SU-DHL-6 (cell line): ENCODE data around the gene TRNAU1AP.
"Not testable (repeated sequence)": the region's sequence is repeated elsewhere in the genome, so short reads cannot be mapped to it uniquely, and the experiment has no call there.

Experiments
- H2AFZ ChIP-seq: fragments of 200-600 bp; sonication (generic); 2 replicates; pipeline ENCODE4 v1.6.1; 2014; ENCODE audit warnings: low read depth, mild to moderate bottlenecking, moderate library complexity, mixed read lengths, antibody characterized with exemption, low read length; ENCODE audit not compliant: severe bottlenecking
- H3F3A ChIP-seq: fragments of 200-600 bp; shearing (Covaris generic); 2 replicates; pipeline ENCODE4 v1.6.0; 2016; ENCODE audit warnings: antibody characterized with exemption, mild to moderate bottlenecking; ENCODE audit not compliant: insufficient read depth
- H3K27ac ChIP-seq: fragments of 200-600 bp; sonication (generic); 2 replicates; pipeline ENCODE4 v1.5.1; 2016; ENCODE audit warnings: low read depth, mild to moderate bottlenecking, low read length, moderate library complexity, mixed read lengths
- H3K27me3 ChIP-seq: fragments of 200-600 bp; sonication (generic), shearing (Covaris generic); 2 replicates; pipeline ENCODE4 v1.6.0; 2014; ENCODE audit warnings: mild to moderate bottlenecking, low read length
- H3K36me3 ChIP-seq: fragments of 200-600 bp; sonication (generic); 2 replicates; pipeline ENCODE4 v1.6.1; 2014; ENCODE audit warnings: mild to moderate bottlenecking, low read length, mixed read lengths
- H3K4me2 ChIP-seq: fragments of 300-600, 200-600 bp; shearing (Covaris generic), sonication (generic); 2 replicates; pipeline ENCODE4 v1.6.0; 2014; ENCODE audit warnings: low read length, low read depth, mild to moderate bottlenecking; ENCODE audit not compliant: poor library complexity, severe bottlenecking
- H3K4me3 ChIP-seq: fragments of 200-600 bp; sonication (generic); 2 replicates; pipeline ENCODE4 v1.5.1; 2014; ENCODE audit warnings: antibody characterized with exemption, low read length, mild to moderate bottlenecking, mixed read lengths; ENCODE audit not compliant: insufficient read depth, poor library complexity, severe bottlenecking
- H3K79me2 ChIP-seq: fragments of 200-600 bp; sonication (generic); 2 replicates; pipeline ENCODE4 v1.6.1; 2014; ENCODE audit warnings: mild to moderate bottlenecking, low read length, moderate library complexity; ENCODE audit not compliant: insufficient read depth
- H3K9ac ChIP-seq: fragments of 200-600 bp; sonication (generic); 2 replicates; pipeline ENCODE4 v1.7.0; 2014; ENCODE audit warnings: mild to moderate bottlenecking, low read length
- H3K9me2 ChIP-seq: fragments of 200-600 bp; sonication (generic); replicated peaks from 2 replicates; pipeline ENCODE4 v1.6.1; 2014; ENCODE audit warnings: low read length; ENCODE audit not compliant: insufficient read depth
- H3K9me3 ChIP-seq: fragments of 200-600 bp; sonication (generic); 2 replicates; pipeline ENCODE4 v1.6.1; 2014; ENCODE audit warnings: low read length, mixed read lengths; ENCODE audit not compliant: insufficient read depth
- H4K20me1 ChIP-seq: fragments of 200-600 bp; sonication (generic); 2 replicates; pipeline ENCODE4 v1.6.1; 2014; ENCODE audit warnings: low read depth, mild to moderate bottlenecking, antibody characterized with exemption, low read length, moderate library complexity, mixed read lengths
- EZH2phosphoT487 ChIP-seq: fragments of 200-600 bp; sonication (generic), shearing (Covaris generic); conservative IDR thresholded peaks from 2 replicates; pipeline ENCODE4 v1.6.1; 2018; ENCODE audit warnings: mild to moderate bottlenecking, antibody characterized with exemption, low read length, moderate library complexity, mixed read lengths
- TF ChIP-seq, protein P1 (sequence below): fragments of 200-600 bp; sonication (generic); IDR thresholded peaks from one replicate; pipeline ENCODE4 v1.5.1; 2017; ENCODE audit warnings: antibody characterized with exemption, mild to moderate bottlenecking, low read length, moderate library complexity; ENCODE audit not compliant: insufficient read depth, poor library complexity, severe bottlenecking

The TRNAU1AP gene

DNA sequence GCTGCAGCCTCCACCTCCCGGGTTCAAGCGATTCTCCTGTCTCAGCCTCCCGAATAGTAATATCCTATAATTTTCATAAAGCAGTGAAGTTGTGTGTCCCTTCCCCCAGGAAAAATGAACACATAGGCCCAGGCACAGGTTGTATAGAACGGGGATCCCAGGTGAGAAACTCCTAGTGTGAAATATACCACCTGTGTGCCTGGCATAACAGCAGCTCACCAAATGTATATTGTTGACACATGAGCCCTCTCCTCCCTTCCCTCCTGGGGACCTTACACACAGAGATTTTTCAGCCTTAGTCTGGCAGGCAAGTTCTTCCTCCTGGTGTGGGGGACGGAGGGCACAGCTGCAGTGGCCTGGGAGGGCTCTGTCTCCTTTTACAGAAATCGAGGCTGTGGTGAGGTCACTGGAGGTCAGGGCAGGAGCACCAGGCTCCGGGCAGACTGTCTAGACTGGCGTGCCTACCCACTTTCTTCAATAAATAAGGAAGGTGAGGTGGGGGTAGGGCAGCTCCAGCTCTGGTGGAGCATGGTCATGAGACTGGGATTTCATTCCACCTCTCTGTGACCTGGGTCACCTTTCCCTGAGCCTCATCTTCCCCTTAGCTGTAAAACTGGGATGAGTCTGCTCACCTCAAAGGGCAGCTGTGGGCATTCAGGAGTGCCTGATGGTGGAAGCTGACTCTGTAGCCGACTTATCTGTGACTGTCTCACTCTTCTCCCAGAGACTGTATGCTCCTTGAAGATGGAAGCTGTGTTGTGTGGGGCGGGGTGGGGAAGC is 32.7 kb upstream of the TRNAU1AP start:
- H3K9ac ChIP-seq, result peak overlapping the region; percentile 81
- peak overlapping the region; percentile 78 for H3K4me2 ChIP-seq
- peaks cover 31% of the 10 kb centered on the region for H3F3A ChIP-seq
- H3K27me3 ChIP-seq, result no peaks in the 10 kb centered on the region
- H3K9me3 ChIP-seq, result no peaks in the 10 kb centered on the region
- peaks cover 63% of the 10 kb centered on the region for H3K79me2 ChIP-seq
- H4K20me1 ChIP-seq, result no peaks in the 10 kb centered on the region
- no peaks in the 10 kb centered on the region for H3K36me3 ChIP-seq
- H3K4me3 ChIP-seq, result peak overlapping the region; percentile 27
- TF ChIP-seq EZH2phosphoT487, result no peak
- TF ChIP-seq, protein P1, sequence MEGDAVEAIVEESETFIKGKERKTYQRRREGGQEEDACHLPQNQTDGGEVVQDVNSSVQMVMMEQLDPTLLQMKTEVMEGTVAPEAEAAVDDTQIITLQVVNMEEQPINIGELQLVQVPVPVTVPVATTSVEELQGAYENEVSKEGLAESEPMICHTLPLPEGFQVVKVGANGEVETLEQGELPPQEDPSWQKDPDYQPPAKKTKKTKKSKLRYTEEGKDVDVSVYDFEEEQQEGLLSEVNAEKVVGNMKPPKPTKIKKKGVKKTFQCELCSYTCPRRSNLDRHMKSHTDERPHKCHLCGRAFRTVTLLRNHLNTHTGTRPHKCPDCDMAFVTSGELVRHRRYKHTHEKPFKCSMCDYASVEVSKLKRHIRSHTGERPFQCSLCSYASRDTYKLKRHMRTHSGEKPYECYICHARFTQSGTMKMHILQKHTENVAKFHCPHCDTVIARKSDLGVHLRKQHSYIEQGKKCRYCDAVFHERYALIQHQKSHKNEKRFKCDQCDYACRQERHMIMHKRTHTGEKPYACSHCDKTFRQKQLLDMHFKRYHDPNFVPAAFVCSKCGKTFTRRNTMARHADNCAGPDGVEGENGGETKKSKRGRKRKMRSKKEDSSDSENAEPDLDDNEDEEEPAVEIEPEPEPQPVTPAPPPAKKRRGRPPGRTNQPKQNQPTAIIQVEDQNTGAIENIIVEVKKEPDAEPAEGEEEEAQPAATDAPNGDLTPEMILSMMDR, result no peak
- peak overlapping the region; percentile 12 for H3K27ac ChIP-seq
- no peak overlapping the region for H2AFZ ChIP-seq
- no peaks in the 10 kb centered on the region for H3K9me2 ChIP-seq

DNA sequence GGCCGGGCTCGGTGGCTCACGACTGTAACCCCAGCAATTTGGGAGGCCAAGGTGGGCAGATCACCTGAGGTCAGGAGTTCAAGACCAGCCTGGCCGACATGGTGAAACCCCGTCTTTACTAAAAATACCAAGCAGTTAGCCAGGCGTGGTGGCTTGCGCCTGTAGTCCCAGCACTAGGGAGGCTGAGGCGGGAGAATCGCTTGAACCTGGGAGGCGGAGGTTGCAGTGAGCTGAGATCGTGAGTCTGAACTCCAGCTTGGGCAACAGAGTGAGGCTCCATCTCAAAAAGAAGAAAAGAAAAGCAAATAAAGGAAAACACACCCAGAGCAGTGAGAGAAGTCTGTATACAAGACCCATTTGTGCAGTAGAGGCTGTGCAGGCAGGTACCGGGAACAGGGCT is 32.1 kb upstream of the TRNAU1AP start:
- H3K9me3 ChIP-seq, H3K4me2 ChIP-seq, H3K4me3 ChIP-seq, H3K27me3 ChIP-seq, H4K20me1 ChIP-seq, H3K9me2 ChIP-seq, H2AFZ ChIP-seq, H3K36me3 ChIP-seq: not testable (repeated sequence)
- Histone ChIP-seq H3K27ac (peak overlapping the region; percentile 12; the same call in 1 of the 2 replicates), H3K79me2 (peaks cover 70% of the 10 kb centered on the region), H3K9ac (peak overlapping the region; percentile 81; the same call in 1 of the 2 replicates), H3F3A (peaks cover 24% of the 10 kb centered on the region)

DNA sequence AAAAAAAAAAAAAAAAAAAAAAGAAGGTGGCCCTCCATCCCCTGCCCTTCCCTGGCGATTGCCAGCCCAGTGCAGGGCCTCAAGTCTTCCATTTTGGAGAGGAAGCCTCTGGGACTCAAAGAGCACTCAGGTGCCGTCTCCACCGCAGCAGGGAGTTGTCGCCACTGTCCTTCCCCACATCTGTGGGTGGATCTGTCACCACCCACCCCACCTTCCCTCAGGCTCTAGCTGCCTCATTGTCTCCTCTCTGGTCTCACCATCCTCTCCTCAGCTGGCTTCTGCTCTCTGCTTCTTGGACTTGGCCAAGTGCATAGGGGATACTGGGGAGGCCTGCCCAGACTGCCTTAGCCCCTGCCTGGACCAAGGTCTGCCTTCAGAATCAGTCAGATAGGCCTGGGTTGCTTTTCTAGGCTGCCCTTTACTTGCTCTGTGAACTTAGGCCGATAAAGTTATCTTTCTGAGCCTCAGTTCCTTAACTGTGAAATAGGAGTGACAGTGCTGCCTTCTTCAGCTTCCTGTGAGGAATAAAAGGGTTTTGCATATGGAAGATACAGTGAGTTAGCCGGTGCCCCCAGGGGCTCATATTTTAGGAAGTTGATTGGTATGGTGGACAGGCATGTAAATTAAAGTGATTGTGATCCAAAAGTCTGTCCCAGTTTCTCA is 31.3 kb upstream of the TRNAU1AP start:
- no peaks in the 10 kb centered on the region for H3K9me3 ChIP-seq
- no peaks in the 10 kb centered on the region for H4K20me1 ChIP-seq
- no peak overlapping the region for H3K27ac ChIP-seq
- no peaks in the 10 kb centered on the region for H3K9me2 ChIP-seq
- H3K4me3 ChIP-seq, result no peak overlapping the region
- peaks cover 16% of the 10 kb centered on the region for H3F3A ChIP-seq
- no peaks in the 10 kb centered on the region for H3K36me3 ChIP-seq
- H3K4me2 ChIP-seq, result no peak overlapping the region
- H3K79me2 ChIP-seq, result peaks cover 78% of the 10 kb centered on the region
- no peak overlapping the region for H3K9ac ChIP-seq
- no peak overlapping the region for H2AFZ ChIP-seq
- H3K27me3 ChIP-seq, result no peaks in the 10 kb centered on the region
- TF ChIP-seq, protein P1, result no peak
- TF ChIP-seq EZH2phosphoT487, result no peak

DNA sequence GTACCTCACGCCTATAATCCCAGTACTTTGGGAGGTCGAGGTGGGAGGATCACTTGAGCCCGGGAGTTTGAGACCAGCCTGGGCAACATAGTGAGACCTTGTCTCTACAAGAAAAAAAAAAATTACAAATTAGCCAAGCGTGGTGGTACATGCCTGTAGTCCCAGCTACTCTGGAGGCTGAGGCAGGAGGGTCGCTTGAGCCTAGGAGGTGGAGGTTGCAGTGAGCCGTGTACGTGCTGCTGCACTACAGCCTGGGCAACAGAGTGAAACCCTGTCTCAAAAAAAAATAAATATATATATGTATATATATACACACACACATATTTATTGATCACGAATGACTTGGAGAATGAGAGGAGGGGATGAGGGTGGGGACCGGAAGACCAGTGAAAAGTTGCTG is 30.3 kb upstream of the TRNAU1AP start:
- H3K27me3 ChIP-seq, H3K9ac ChIP-seq, H3K27ac ChIP-seq, H3F3A ChIP-seq, H2AFZ ChIP-seq, H3K4me2 ChIP-seq, H4K20me1 ChIP-seq, H3K4me3 ChIP-seq, H3K36me3 ChIP-seq, H3K9me2 ChIP-seq, H3K9me3 ChIP-seq: not testable (repeated sequence)
- H3K79me2 ChIP-seq, result peaks cover 87% of the 10 kb centered on the region

DNA sequence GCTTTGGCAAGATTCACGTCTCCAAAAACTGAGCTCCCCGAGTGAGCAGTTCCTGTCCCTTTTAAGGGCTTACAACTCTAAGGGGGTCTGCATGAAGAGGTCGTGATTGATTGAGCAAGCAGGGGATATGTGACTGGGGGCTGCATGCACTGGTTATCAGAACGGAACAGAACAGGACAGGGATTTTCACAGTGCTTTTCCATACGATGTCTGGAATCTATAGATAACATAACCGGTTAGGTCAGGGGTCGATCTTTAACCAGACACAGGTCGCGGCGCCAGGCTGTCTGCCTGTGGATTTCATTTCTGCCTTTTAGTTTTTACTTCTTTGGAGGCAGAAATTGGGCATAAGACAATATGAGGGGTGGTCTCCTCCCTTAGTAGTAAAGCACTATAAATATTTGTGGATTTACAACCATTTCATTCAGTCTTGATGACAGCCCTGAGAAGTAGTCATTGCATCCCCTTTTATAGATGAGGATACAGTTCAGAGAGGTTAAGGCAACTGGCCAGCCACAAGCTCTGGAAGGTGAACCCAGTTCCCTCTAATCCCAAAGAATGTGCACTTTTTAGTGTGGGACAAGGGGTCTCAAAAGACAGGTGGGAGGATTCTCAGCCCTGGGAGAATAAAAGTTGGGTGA is 27.8 kb upstream of the TRNAU1AP start:
- not testable (repeated sequence) for H3K4me2 ChIP-seq, H3K27me3 ChIP-seq, H3K36me3 ChIP-seq, H2AFZ ChIP-seq, H3K9me3 ChIP-seq, H3K27ac ChIP-seq, H3K4me3 ChIP-seq, H4K20me1 ChIP-seq, H3F3A ChIP-seq, H3K9ac ChIP-seq, H3K9me2 ChIP-seq
- H3K79me2 ChIP-seq, result peaks cover 88% of the 10 kb centered on the region
